NCI-H345 treated with DMSO at 0.1 percent for 48 hours (cell line): ENCODE data around the gene HSF2.

Source experiments
- DNase-seq: peaks from one replicate; lab custom pipeline; 2025; ENCODE audit not compliant: unreplicated experiment; lab: John Stamatoyannopoulos, UW

The HSF2 gene

GRCh38 chr6:122399055-122399347, 451 bp upstream of the HSF2 start:
- DNase-seq = no peak

GRCh38 chr6:122400121-122400450, 634 bp downstream of the HSF2 start:
- DNase-seq = no peak

- no peak for DNase-seq
Measured at GRCh38 chr6:122400462-122401089, 1.1 kb downstream of the HSF2 start.

- no peak for DNase-seq
Measured at GRCh38 chr6:122401104-122401503, 1.7 kb downstream of the HSF2 start.

GRCh38 chr6:122404444-122404843, 5.0 kb downstream of the HSF2 start:
- DNase-seq = no peak

- no peak for DNase-seq
Measured at GRCh38 chr6:122405417-122405816, 6.0 kb downstream of the HSF2 start.

GRCh38 chr6:122406187-122406586, 6.7 kb downstream of the HSF2 start:
- no peak for DNase-seq

- no peak for DNase-seq
Measured at GRCh38 chr6:122407712-122408111, 8.3 kb downstream of the HSF2 start.

GRCh38 chr6:122408240-122408639, 8.8 kb downstream of the HSF2 start:
- DNase-seq = no peak

GRCh38 chr6:122408702-122409458, 9.4 kb downstream of the HSF2 start:
- DNase-seq = no peak

- DNase-seq = no peak
Measured at GRCh38 chr6:122412001-122412400, 12.5 kb downstream of the HSF2 start.

GRCh38 chr6:122416825-122417224, 17.4 kb downstream of the HSF2 start:
- DNase-seq = no peak

- DNase-seq = no peak
Measured at GRCh38 chr6:122422003-122422402, 22.6 kb downstream of the HSF2 start.

GRCh38 chr6:122422614-122423267, 23.3 kb downstream of the HSF2 start:
- DNase-seq = no peak

- no peak for DNase-seq
Measured at GRCh38 chr6:122423734-122424133, 24.3 kb downstream of the HSF2 start.

GRCh38 chr6:122426597-122426996, 27.1 kb downstream of the HSF2 start:
- no peak for DNase-seq

GRCh38 chr6:122428781-122429180, 29.3 kb downstream of the HSF2 start:
- no peak for DNase-seq

- no peak for DNase-seq
Measured at GRCh38 chr6:122429323-122429722, 29.9 kb downstream of the HSF2 start.

- DNase-seq = no peak
Measured at GRCh38 chr6:122431780-122432179, 32.3 kb downstream of the HSF2 start.

GRCh38 chr6:122432816-122433215, 33.4 kb downstream of the HSF2 start:
- DNase-seq = no peak

- no peak for DNase-seq
Measured at GRCh38 chr6:122438975-122439374, 39.5 kb downstream of the HSF2 start.

GRCh38 chr6:122445274-122445673, 45.8 kb downstream of the HSF2 start:
- no peak for DNase-seq

GRCh38 chr6:122449069-122449468, 49.6 kb downstream of the HSF2 start:
- no peak for DNase-seq
